Urothelium cell line (cell line): ENCODE measurements around the gene ASB6.
A peak's percentile ranks its signal among the peaks of the same experiment; 100 is the strongest.
"Not testable (repeated sequence)": the region's sequence is repeated elsewhere in the genome, so short reads cannot be mapped to it uniquely, and the experiment has no call there.

Experiments
- DNase-seq: peaks from one replicate; pipeline ENCODE4 v3.0.0; 2011; ENCODE audit warnings: low spot score, mixed read lengths
- FAIRE-seq: peaks from 2 replicates; lab custom pipeline; 2011; peaks lifted over from hg19 to GRCh38; lab: Jason Lieb, UNC

The ASB6 gene

GRCh38 chr9:129609486-129610212 lies 32.3 kb downstream of the ASB6 start:
- FAIRE-seq (no peak), DNase-seq (peak; percentile 54)

GRCh38 chr9:129608561-129609481 lies 33.1 kb downstream of the ASB6 start:
- no peak for FAIRE-seq
- no peak for DNase-seq

GRCh38 chr9:129607027-129607387 lies 34.9 kb downstream of the ASB6 start:
- DNase-seq (no peak), FAIRE-seq (no peak)

- FAIRE-seq (no peak), DNase-seq (no peak)
Observed at GRCh38 chr9:129606161-129607026, 35.6 kb downstream of the ASB6 start.

- no peak for FAIRE-seq
- no peak for DNase-seq
Observed at GRCh38 chr9:129604766-129605163, 37.2 kb downstream of the ASB6 start.

- no peak for DNase-seq
- no peak for FAIRE-seq
Observed at GRCh38 chr9:129604056-129604765, 37.7 kb downstream of the ASB6 start.

GRCh38 chr9:129602598-129603415 lies 39.1 kb downstream of the ASB6 start:
- no peak for FAIRE-seq
- no peak for DNase-seq

- DNase-seq (no peak), FAIRE-seq (no peak)
Observed at GRCh38 chr9:129601082-129601674, 40.8 kb downstream of the ASB6 start.

- no peak for FAIRE-seq
- DNase-seq: no peak
Observed at GRCh38 chr9:129598089-129598596, 43.8 kb downstream of the ASB6 start.

GRCh38 chr9:129597355-129598088 lies 44.4 kb downstream of the ASB6 start:
- DNase-seq: peak; percentile 65
- no peak for FAIRE-seq

GRCh38 chr9:129596541-129597331 lies 45.2 kb downstream of the ASB6 start:
- FAIRE-seq (no peak), DNase-seq (peak; percentile 79)

- DNase-seq (no peak), FAIRE-seq (no peak)
Observed at GRCh38 chr9:129595903-129596540, 45.9 kb downstream of the ASB6 start.

GRCh38 chr9:129595311-129595741 lies 46.6 kb downstream of the ASB6 start:
- no peak for DNase-seq
- no peak for FAIRE-seq

GRCh38 chr9:129594632-129595031 lies 47.3 kb downstream of the ASB6 start:
- DNase-seq (no peak), FAIRE-seq (no peak)

- FAIRE-seq, DNase-seq: not testable (repeated sequence)
Observed at GRCh38 chr9:129592790-129593189, 49.2 kb downstream of the ASB6 start.

GRCh38 chr9:129591916-129592315 lies 50.0 kb downstream of the ASB6 start:
- DNase-seq (no peak), FAIRE-seq (no peak)

- no peak for DNase-seq
- no peak for FAIRE-seq
Observed at GRCh38 chr9:129590466-129590865, 51.5 kb downstream of the ASB6 start.
